CD4-positive, alpha-beta T cell (primary cell): Measurements from ENCODE around the gene KCNQ1. TPM values are rescaled to one million over a fixed set of nuclear protein-coding genes. Genes with fewer than 3 reads are reported as not detected.

Experiments
- ATAC-seq: fragments of 200-7000 bp; cut with Tn5 transposase; one replicate; pipeline ENCODE4 v1.10.0; 2022; ENCODE audit warnings: mild to moderate bottlenecking; ENCODE audit not compliant: poor library complexity
- CTCF ChIA-PET: fragments of 350-600 bp; sonication (Branson Sonifier 250); formaldehyde crosslinking; loops from one replicate; lab custom pipeline; 2021; ENCODE audit warnings: antibody characterized with exemption, inconsistent platforms; lab: Charles Lee
- POLR2A ChIA-PET: fragments of 350-600 bp; sonication (Branson Sonifier 250); formaldehyde crosslinking; loops from one replicate; lab custom pipeline; 2021; ENCODE audit warnings: antibody characterized with exemption, inconsistent platforms; lab: Charles Lee
- DNase-seq, 14 experiments: peaks; one replicate each; pipeline ENCODE4 v3.0.0-alpha.2; 2013 to 2020; ENCODE audit warnings: mixed read lengths in 2 of 14
- H3K27ac ChIP-seq, 2 donors: one replicate each; pipeline versions ENCODE4 v1.5.1 to v1.7.0; 2013; ENCODE audit warnings: low read length in 2 of 2, low read depth in 1 of 2, mild to moderate bottlenecking in 1 of 2
- H3K27me3 ChIP-seq, 2 experiments: 1 replicate in 1 of 2; 2 replicates in 1 of 2; pipeline versions ENCODE4 v1.6.1 to v1.7.0; 2013; ENCODE audit warnings: low read length in 2 of 2, control low read depth in 1 of 2, mild to moderate bottlenecking in 1 of 2, moderate library complexity in 1 of 2; ENCODE audit not compliant: insufficient read depth in 2 of 2, control insufficient read depth in 1 of 2
- H3K36me3 ChIP-seq: one replicate; pipeline ENCODE4 v1.6.1; 2013; ENCODE audit warnings: low read length, control low read depth; ENCODE audit not compliant: insufficient read depth
- H3K4me1 ChIP-seq: one replicate; pipeline ENCODE4 v1.6.1; 2013; ENCODE audit warnings: low read length, control low read depth; ENCODE audit not compliant: insufficient read depth
- H3K4me3 ChIP-seq: one replicate; pipeline ENCODE4 v1.5.1; 2013; ENCODE audit warnings: mild to moderate bottlenecking, low read length, moderate library complexity
- H3K9me3 ChIP-seq, 2 experiments: 1 replicate in 1 of 2; 2 replicates in 1 of 2; pipeline versions ENCODE4 v1.6.1 to v1.7.0; 2013; ENCODE audit warnings: low read length in 2 of 2, mild to moderate bottlenecking in 2 of 2, control low read depth in 1 of 2, moderate library complexity in 1 of 2; ENCODE audit not compliant: control insufficient read depth in 1 of 2, insufficient read depth in 1 of 2
- H3K27ac Mint-ChIP-seq: one replicate; pipeline ENCODE4 v1.8.0; 2020; ENCODE audit warnings: mixed read lengths
- H3K27me3 Mint-ChIP-seq: one replicate; pipeline ENCODE4 v1.8.0; 2021; ENCODE audit warnings: mixed read lengths
- H3K36me3 Mint-ChIP-seq: one replicate; pipeline ENCODE4 v1.8.0; 2021; ENCODE audit warnings: low read depth, mixed read lengths
- H3K4me1 Mint-ChIP-seq: one replicate; pipeline ENCODE4 v1.8.0; 2021; ENCODE audit warnings: low read depth, mixed read lengths
- H3K4me3 Mint-ChIP-seq: one replicate; pipeline ENCODE4 v1.8.0; 2020; ENCODE audit warnings: mild to moderate bottlenecking, mixed read lengths
- H3K9me3 Mint-ChIP-seq: one replicate; pipeline ENCODE4 v1.8.0; 2020; ENCODE audit warnings: mixed read lengths
- intact Hi-C, 2 experiments: fragments of 100-400 bp; cut with DNase I in 1 of 2; cut with micrococcal nuclease in 1 of 2; formaldehyde crosslinking; loops; one replicate each; pipeline versions ENCODE4 v1.15.1 to v1.9.0; 2023 to 2025; cut with DNase I, micrococcal nuclease
- total RNA-seq, 174 experiments: library from RNA in 2 of 174; stranded (reverse) in 2 of 174; gene quantifications; one replicate each; pipeline ENCODE4 v1.2.3 and lab custom pipeline; 2021 to 2026
- TF ChIP-seq, protein P1 (sequence below): fragments of 200-600 bp; IDR thresholded peaks from one replicate; pipeline ENCODE4 v1.8.0; 2022; ENCODE audit warnings: antibody characterized with exemption, mild to moderate bottlenecking

The KCNQ1 gene
- total RNA-seq, 2 experiments from 2014 or later = 31.3 to 33.1 TPM

DNA sequence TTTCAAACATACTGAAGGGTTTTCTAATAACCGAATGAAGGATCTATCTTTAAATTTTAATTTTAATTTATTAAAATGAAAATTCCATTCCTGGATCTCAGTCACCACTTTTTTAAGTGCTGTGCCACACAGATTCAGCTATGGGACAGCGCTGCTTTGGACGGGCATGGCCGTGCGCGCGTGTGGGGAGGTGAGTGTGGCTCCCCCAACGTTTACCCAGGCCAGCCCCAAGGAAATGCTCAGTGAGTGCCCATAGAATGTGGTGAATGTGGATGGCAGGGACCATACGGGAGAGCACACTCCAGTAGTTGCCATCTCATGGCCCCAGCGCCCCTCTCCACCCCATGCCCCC is 343.0 kb downstream of the KCNQ1 start:
- Mint-ChIP-seq H3K36me3 (peaks cover 3% of the 10 kb centered on the region), H3K27me3 (no peaks in the 10 kb centered on the region), H3K9me3 (no peaks in the 10 kb centered on the region), H3K27ac (no peak overlapping the region), H3K4me3 (no peak overlapping the region), H3K4me1 (peaks cover 5% of the 10 kb centered on the region)
- peaks cover 5% of the 10 kb centered on the region for H3K36me3 ChIP-seq
- intact Hi-C loops = no loop called here
- H3K4me1 ChIP-seq = peaks cover 13% of the 10 kb centered on the region
- H3K9me3 ChIP-seq = no peaks in the 10 kb centered on the region
- no peak overlapping the region for H3K27ac ChIP-seq
- no peaks in the 10 kb centered on the region for H3K27me3 ChIP-seq
- ATAC-seq = no peak
- ChIA-PET CTCF (no interaction called here), POLR2A (no interaction called here)
- no peak overlapping the region for H3K4me3 ChIP-seq
- TF ChIP-seq, protein P1, sequence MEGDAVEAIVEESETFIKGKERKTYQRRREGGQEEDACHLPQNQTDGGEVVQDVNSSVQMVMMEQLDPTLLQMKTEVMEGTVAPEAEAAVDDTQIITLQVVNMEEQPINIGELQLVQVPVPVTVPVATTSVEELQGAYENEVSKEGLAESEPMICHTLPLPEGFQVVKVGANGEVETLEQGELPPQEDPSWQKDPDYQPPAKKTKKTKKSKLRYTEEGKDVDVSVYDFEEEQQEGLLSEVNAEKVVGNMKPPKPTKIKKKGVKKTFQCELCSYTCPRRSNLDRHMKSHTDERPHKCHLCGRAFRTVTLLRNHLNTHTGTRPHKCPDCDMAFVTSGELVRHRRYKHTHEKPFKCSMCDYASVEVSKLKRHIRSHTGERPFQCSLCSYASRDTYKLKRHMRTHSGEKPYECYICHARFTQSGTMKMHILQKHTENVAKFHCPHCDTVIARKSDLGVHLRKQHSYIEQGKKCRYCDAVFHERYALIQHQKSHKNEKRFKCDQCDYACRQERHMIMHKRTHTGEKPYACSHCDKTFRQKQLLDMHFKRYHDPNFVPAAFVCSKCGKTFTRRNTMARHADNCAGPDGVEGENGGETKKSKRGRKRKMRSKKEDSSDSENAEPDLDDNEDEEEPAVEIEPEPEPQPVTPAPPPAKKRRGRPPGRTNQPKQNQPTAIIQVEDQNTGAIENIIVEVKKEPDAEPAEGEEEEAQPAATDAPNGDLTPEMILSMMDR = no peak
- peak in 1 of 14 experiments; percentile 15 for DNase-seq

DNA sequence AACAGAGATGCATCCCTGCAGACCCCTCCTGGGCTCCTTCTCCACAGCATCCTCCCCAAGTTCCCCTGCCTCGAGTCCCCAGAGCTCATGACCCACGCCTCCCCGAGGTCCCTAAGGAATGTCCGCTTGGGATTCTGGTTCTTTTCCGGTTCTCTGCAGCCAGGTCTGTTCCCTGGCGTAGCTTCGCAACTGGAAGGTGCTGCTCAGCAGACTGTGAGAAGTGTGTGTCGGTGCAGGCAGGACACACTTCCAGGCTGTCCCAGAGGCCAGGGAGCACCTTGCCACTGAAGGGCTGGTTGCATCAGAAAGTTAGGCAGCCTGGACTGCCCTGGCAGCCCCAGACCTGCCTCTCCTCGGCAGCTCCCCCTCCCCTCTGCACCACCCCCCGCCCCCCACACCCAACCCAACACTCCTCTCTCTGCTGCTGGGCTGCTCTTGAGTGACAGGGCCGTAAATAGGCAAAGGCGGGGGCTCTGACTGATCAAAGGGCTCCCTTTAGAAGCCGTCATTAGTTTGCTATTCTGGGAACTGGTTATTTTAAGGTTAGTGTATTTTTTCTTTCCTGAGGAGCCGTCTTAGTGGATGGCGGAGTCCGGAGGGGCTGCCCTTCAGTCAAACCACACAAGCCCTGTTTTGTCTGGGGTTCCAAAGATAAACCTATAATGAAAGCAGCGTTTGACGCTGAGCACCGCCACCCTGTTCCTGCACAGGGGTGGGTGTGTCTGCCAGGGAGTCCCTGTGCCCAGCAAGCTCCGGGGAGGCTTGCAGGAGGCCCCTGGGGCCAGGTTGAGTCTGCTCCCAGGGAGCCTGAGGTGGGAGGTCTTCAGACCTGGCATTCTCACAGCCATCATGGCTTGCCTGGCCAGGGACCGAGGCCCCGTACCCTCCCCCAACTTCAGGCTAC is 343.6 kb downstream of the KCNQ1 start:
- Histone ChIP-seq H3K27ac (no peak overlapping the region), H3K36me3 (peaks cover 5% of the 10 kb centered on the region)
- H3K4me1 Mint-ChIP-seq = peaks cover 5% of the 10 kb centered on the region

DNA sequence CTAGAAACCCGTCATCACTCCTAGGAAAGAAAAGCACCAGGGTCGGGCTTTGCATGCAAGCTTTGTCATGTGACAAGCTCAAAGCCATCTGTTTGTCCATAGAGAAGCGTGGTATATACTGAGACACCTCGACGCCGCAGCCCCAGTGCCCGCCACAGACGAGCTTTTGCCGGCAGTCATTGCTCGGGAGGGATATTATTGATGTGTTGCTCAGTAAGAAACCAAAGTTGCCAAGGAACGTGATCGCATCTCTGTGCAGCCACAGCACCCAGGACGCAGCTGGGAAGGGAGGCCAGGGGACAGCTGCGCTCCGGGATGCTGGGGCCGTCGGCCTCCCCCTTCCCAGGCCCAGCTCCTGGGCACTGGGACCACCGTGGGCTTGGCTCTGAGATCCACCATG is 344.5 kb downstream of the KCNQ1 start:
- TF ChIP-seq, protein P1 = no peak
- H3K4me1 ChIP-seq = peaks cover 13% of the 10 kb centered on the region
- peak overlapping the region; percentile 67 for H3K4me3 Mint-ChIP-seq
- H3K9me3 ChIP-seq = no peaks in the 10 kb centered on the region
- no peak overlapping the region for H3K4me3 ChIP-seq
- H3K27ac ChIP-seq = no peak overlapping the region
- peaks cover 5% of the 10 kb centered on the region for H3K4me1 Mint-ChIP-seq
- no peak overlapping the region for H3K27ac Mint-ChIP-seq
- ChIA-PET POLR2A (no interaction called here), CTCF (no interaction called here)
- H3K27me3 Mint-ChIP-seq = no peaks in the 10 kb centered on the region
- no peaks in the 10 kb centered on the region for H3K9me3 Mint-ChIP-seq
- H3K27me3 ChIP-seq = no peaks in the 10 kb centered on the region
- H3K36me3 Mint-ChIP-seq = no peaks in the 10 kb centered on the region
- peaks cover 5% of the 10 kb centered on the region for H3K36me3 ChIP-seq
- ATAC-seq = no peak
- DNase-seq = peak in 1 of 14 experiments; percentile 23
- intact Hi-C loops = no loop called here

More for the DNA sequence above, 343.6 kb downstream of the KCNQ1 start:
- Histone ChIP-seq H3K4me1 (peaks cover 13% of the 10 kb centered on the region), H3K9me3 (no peaks in the 10 kb centered on the region), H3K4me3 (no peak overlapping the region), H3K27me3 (no peaks in the 10 kb centered on the region)
- no peak for ATAC-seq
- no peaks in the 10 kb centered on the region for H3K27me3 Mint-ChIP-seq
- no peak overlapping the region for H3K27ac Mint-ChIP-seq
- peak in 2 of 14 experiments; percentile 2 to 24 for DNase-seq
- no peaks in the 10 kb centered on the region for H3K9me3 Mint-ChIP-seq
- TF ChIP-seq, protein P1 = no peak
- ChIA-PET CTCF (no interaction called here), POLR2A (no interaction called here)
- H3K36me3 Mint-ChIP-seq = no peaks in the 10 kb centered on the region
- intact Hi-C loops = no loop called here
- no peak overlapping the region for H3K4me3 Mint-ChIP-seq
